ENCODE data around the gene MOCOS. TPM values are rescaled to one million over a fixed set of nuclear protein-coding genes. Genes with fewer than 3 reads are reported as not detected.

Gene MOCOS
- total RNA-seq, 4 donors from 2014 or later, result 0.46 to 2.8 (median 0.73) TPM

GRCh38 chr18:36284268-36284667 is 97.0 kb downstream of the MOCOS start:
- H3K27me3 ChIP-seq, result peaks cover 0 to 6% (median 0%) of the 10 kb centered on the region in 3 donors
- DNase-seq, result no peak
- no peak for ATAC-seq
- no peak overlapping the region for H3K4me3 ChIP-seq
- in situ Hi-C loops (cut with MboI; ENCODE audit: low sequenced_read_pairs in 4 of 4), result loop anchor here (5.0 to 25.0 kb wide), 10 partner anchors 187 to 529 kb away; no protein-coding TSS in a partner anchor
- no peaks in the 10 kb centered on the region for H3K4me1 ChIP-seq
- no peak for TF ChIP-seq POLR2A (IDR thresholded peaks at IDR 0.05)
- no peak for TF ChIP-seq CTCF (IDR thresholded peaks at IDR 0.05 in 4 of 5, conservative IDR thresholded peaks at IDR 0.05 in 1 of 5)
- intact Hi-C loops (cut with DNase I; ENCODE audit: low total_unique reads), result loop anchor here (1.0 to 10.0 kb wide), 4 partner anchors 99 to 527 kb away; partner anchors contain the start of gene MOCOS
- no peaks in the 10 kb centered on the region for H3K9me3 ChIP-seq
- no peak overlapping the region for H3K27ac ChIP-seq
- H3K36me3 ChIP-seq, result no peaks in the 10 kb centered on the region

GRCh38 chr18:36284671-36285295 is 97.5 kb downstream of the MOCOS start:
- intact Hi-C loops (cut with DNase I; ENCODE audit: low total_unique reads), result loop anchor here (1.0 to 10.0 kb wide), 4 partner anchors 100 to 527 kb away; partner anchors contain the start of gene MOCOS
- in situ Hi-C loops (cut with MboI; ENCODE audit: low sequenced_read_pairs in 4 of 4), result loop anchor here (5.0 to 25.0 kb wide), 10 partner anchors 187 to 530 kb away; no protein-coding TSS in a partner anchor
- no peak overlapping the region for H3K27ac ChIP-seq
- ATAC-seq (peak; percentile 58 to 62), DNase-seq (no peak)
- H3K4me3 ChIP-seq, result no peak overlapping the region
- peaks cover 0 to 6% (median 0%) of the 10 kb centered on the region in 3 donors for H3K27me3 ChIP-seq
- no peak for TF ChIP-seq POLR2A (IDR thresholded peaks at IDR 0.05)
- peak; percentile 71 to 88 (median 83) for TF ChIP-seq CTCF (IDR thresholded peaks at IDR 0.05 in 4 of 5, conservative IDR thresholded peaks at IDR 0.05 in 1 of 5)
- no peaks in the 10 kb centered on the region for H3K4me1 ChIP-seq
- H3K36me3 ChIP-seq, result no peaks in the 10 kb centered on the region
- no peaks in the 10 kb centered on the region for H3K9me3 ChIP-seq

GRCh38 chr18:36287653-36288052 is 100.4 kb downstream of the MOCOS start:
- H3K27me3 ChIP-seq, result peaks cover 0 to 6% (median 0%) of the 10 kb centered on the region in 3 donors
- ATAC-seq (no peak), DNase-seq (no peak)
- H3K4me3 ChIP-seq, result no peak overlapping the region
- no peaks in the 10 kb centered on the region for H3K4me1 ChIP-seq
- in situ Hi-C loops (cut with MboI; ENCODE audit: low sequenced_read_pairs in 4 of 4), result loop anchor here (10.0 to 25.0 kb wide), 6 partner anchors 193 to 533 kb away; no protein-coding TSS in a partner anchor
- no peak overlapping the region for H3K27ac ChIP-seq
- H3K36me3 ChIP-seq, result no peaks in the 10 kb centered on the region
- TF ChIP-seq CTCF (IDR thresholded peaks at IDR 0.05 in 4 of 5, conservative IDR thresholded peaks at IDR 0.05 in 1 of 5) (no peak), POLR2A (IDR thresholded peaks at IDR 0.05) (no peak)
- no peaks in the 10 kb centered on the region for H3K9me3 ChIP-seq
- intact Hi-C loops (cut with DNase I; ENCODE audit: low total_unique reads), result loop anchor here (10.0 kb wide), 1 partner anchor 103 kb away; the partner anchor contains the start of gene MOCOS

- Histone ChIP-seq H3K9me3 (no peaks in the 10 kb centered on the region), H3K4me1 (no peaks in the 10 kb centered on the region), H3K27ac (no peak overlapping the region), H3K27me3 (peaks cover 0 to 6% (median 0%) of the 10 kb centered on the region in 3 donors), H3K36me3 (no peaks in the 10 kb centered on the region), H3K4me3 (no peak overlapping the region)
- ATAC-seq, result no peak
- in situ Hi-C loops (cut with MboI; ENCODE audit: low sequenced_read_pairs in 4 of 4), result loop anchor here (10.0 to 25.0 kb wide), 6 partner anchors 194 to 534 kb away; no protein-coding TSS in a partner anchor
- TF ChIP-seq CTCF (IDR thresholded peaks at IDR 0.05 in 4 of 5, conservative IDR thresholded peaks at IDR 0.05 in 1 of 5), result no peak
- TF ChIP-seq POLR2A (IDR thresholded peaks at IDR 0.05), result no peak
- intact Hi-C loops (cut with DNase I; ENCODE audit: low total_unique reads), result loop anchor here (10.0 kb wide), 1 partner anchor 104 kb away; the partner anchor contains the start of gene MOCOS
- no peak for DNase-seq
These were observed 101.4 kb downstream of the MOCOS start for GRCh38 chr18:36288689-36289088.
